Measurements from ENCODE around the gene UGT2A3.
"Not testable (repeated sequence)": the region's sequence is repeated elsewhere in the genome, so short reads cannot be mapped to it uniquely, and the experiment has no call there.

UGT2A3 gene

GRCh38 chr4:68948985-68949384 is 2.6 kb downstream of the UGT2A3 start:
- DNase-seq: no peak
- ATAC-seq (replicated peaks): no peak
- no peaks in the 10 kb centered on the region for H3K4me1 Mint-ChIP-seq
- no peaks in the 10 kb centered on the region for H3K27me3 Mint-ChIP-seq
- H3K4me3 Mint-ChIP-seq: no peak overlapping the region
- H3K36me3 Mint-ChIP-seq: no peaks in the 10 kb centered on the region
- no peaks in the 10 kb centered on the region for H3K9me3 Mint-ChIP-seq
- no peak overlapping the region for H3K27ac Mint-ChIP-seq

GRCh38 chr4:68948044-68948743 is 3.4 kb downstream of the UGT2A3 start:
- Mint-ChIP-seq H3K4me3 (no peak overlapping the region), H3K27ac (no peak overlapping the region), H3K9me3 (no peaks in the 10 kb centered on the region), H3K4me1 (no peaks in the 10 kb centered on the region), H3K27me3 (no peaks in the 10 kb centered on the region), H3K36me3 (no peaks in the 10 kb centered on the region)
- ATAC-seq (replicated peaks): no peak
- DNase-seq: no peak

- Mint-ChIP-seq H3K27ac (no peak overlapping the region), H3K27me3 (no peaks in the 10 kb centered on the region)
Observed at GRCh38 chr4:68929076-68929737, 22.4 kb downstream of the UGT2A3 start.

GRCh38 chr4:68927165-68927564 is 24.4 kb downstream of the UGT2A3 start:
- no peaks in the 10 kb centered on the region for H3K36me3 Mint-ChIP-seq
- H3K4me3 Mint-ChIP-seq: no peak overlapping the region
- H3K27ac Mint-ChIP-seq: no peak overlapping the region
- DNase-seq (no peak), ATAC-seq (replicated peaks) (no peak)
- no peaks in the 10 kb centered on the region for H3K27me3 Mint-ChIP-seq
- H3K9me3 Mint-ChIP-seq: peaks cover 6 to 8% of the 10 kb centered on the region in 2 donors
- no peaks in the 10 kb centered on the region for H3K4me1 Mint-ChIP-seq

More at GRCh38 chr4:68929076-68929737, 22.4 kb downstream of the UGT2A3 start:
- DNase-seq (no peak), ATAC-seq (replicated peaks) (no peak)
- no peak overlapping the region for H3K4me3 Mint-ChIP-seq
- no peaks in the 10 kb centered on the region for H3K36me3 Mint-ChIP-seq
- H3K9me3 Mint-ChIP-seq: peaks cover 2 to 4% of the 10 kb centered on the region in 2 donors
- H3K4me1 Mint-ChIP-seq: no peaks in the 10 kb centered on the region

- not testable (repeated sequence) for ATAC-seq (replicated peaks); H3K36me3 Mint-ChIP-seq; H3K4me3 Mint-ChIP-seq; H3K27ac Mint-ChIP-seq; H3K27me3 Mint-ChIP-seq; H3K4me1 Mint-ChIP-seq; DNase-seq
- peaks cover 8 to 11% of the 10 kb centered on the region in 2 donors for H3K9me3 Mint-ChIP-seq
Observed at GRCh38 chr4:68922202-68922601, 29.4 kb downstream of the UGT2A3 start.

- Mint-ChIP-seq H3K27ac (no peak overlapping the region), H3K4me3 (no peak overlapping the region), H3K4me1 (no peaks in the 10 kb centered on the region), H3K27me3 (no peaks in the 10 kb centered on the region), H3K36me3 (no peaks in the 10 kb centered on the region), H3K9me3 (peaks cover 4 to 9% of the 10 kb centered on the region in 2 donors)
- DNase-seq: no peak
- ATAC-seq (replicated peaks): no peak
Observed at GRCh38 chr4:68921051-68921450, 30.6 kb downstream of the UGT2A3 start.

- no peaks in the 10 kb centered on the region for H3K4me1 Mint-ChIP-seq
- ATAC-seq (replicated peaks): no peak
- H3K9me3 Mint-ChIP-seq: peaks cover 3 to 7% of the 10 kb centered on the region in 2 donors
Observed at GRCh38 chr4:68917016-68917415, 34.6 kb downstream of the UGT2A3 start.

GRCh38 chr4:68912807-68913206 is 38.8 kb downstream of the UGT2A3 start:
- no peaks in the 10 kb centered on the region for H3K4me1 Mint-ChIP-seq
- H3K27me3 Mint-ChIP-seq: no peaks in the 10 kb centered on the region

More at GRCh38 chr4:68917016-68917415, 34.6 kb downstream of the UGT2A3 start:
- H3K4me3 Mint-ChIP-seq: no peak overlapping the region
- DNase-seq: no peak
- no peak overlapping the region for H3K27ac Mint-ChIP-seq
- no peaks in the 10 kb centered on the region for H3K27me3 Mint-ChIP-seq
- H3K36me3 Mint-ChIP-seq: no peaks in the 10 kb centered on the region

GRCh38 chr4:68909385-68909784 is 42.2 kb downstream of the UGT2A3 start:
- Mint-ChIP-seq H3K4me3 (no peak overlapping the region), H3K27me3 (no peaks in the 10 kb centered on the region), H3K36me3 (no peaks in the 10 kb centered on the region), H3K27ac (no peak overlapping the region), H3K4me1 (no peaks in the 10 kb centered on the region), H3K9me3 (peaks cover 3% of the 10 kb centered on the region in 2 donors)
- DNase-seq: no peak
- no peak for ATAC-seq (replicated peaks)

More at GRCh38 chr4:68912807-68913206, 38.8 kb downstream of the UGT2A3 start:
- H3K36me3 Mint-ChIP-seq: no peaks in the 10 kb centered on the region
- ATAC-seq (replicated peaks): no peak
- H3K4me3 Mint-ChIP-seq: no peak overlapping the region
- H3K9me3 Mint-ChIP-seq: peaks cover 3 to 5% of the 10 kb centered on the region in 2 donors
- H3K27ac Mint-ChIP-seq: no peak overlapping the region
- DNase-seq: no peak

GRCh38 chr4:68907788-68908700 is 43.6 kb downstream of the UGT2A3 start:
- H3K9me3 Mint-ChIP-seq: peaks cover 0 to 3% of the 10 kb centered on the region in 2 donors
- H3K27me3 Mint-ChIP-seq: no peaks in the 10 kb centered on the region
- DNase-seq (no peak), ATAC-seq (replicated peaks) (no peak)
- no peak overlapping the region for H3K4me3 Mint-ChIP-seq
- H3K27ac Mint-ChIP-seq: no peak overlapping the region
- no peaks in the 10 kb centered on the region for H3K36me3 Mint-ChIP-seq
- no peaks in the 10 kb centered on the region for H3K4me1 Mint-ChIP-seq

- ATAC-seq (replicated peaks) (no peak), DNase-seq (no peak)
- Mint-ChIP-seq H3K27me3 (no peaks in the 10 kb centered on the region), H3K9me3 (no peaks in the 10 kb centered on the region), H3K36me3 (no peaks in the 10 kb centered on the region), H3K4me3 (no peak overlapping the region), H3K4me1 (no peaks in the 10 kb centered on the region), H3K27ac (no peak overlapping the region)
Observed at GRCh38 chr4:68907245-68907644, 44.4 kb downstream of the UGT2A3 start.

GRCh38 chr4:68906780-68907137 is 44.8 kb downstream of the UGT2A3 start:
- no peak for ATAC-seq (replicated peaks)
- DNase-seq: no peak
- no peaks in the 10 kb centered on the region for H3K36me3 Mint-ChIP-seq
- H3K9me3 Mint-ChIP-seq: no peaks in the 10 kb centered on the region
- no peaks in the 10 kb centered on the region for H3K4me1 Mint-ChIP-seq
- H3K4me3 Mint-ChIP-seq: no peak overlapping the region
- no peaks in the 10 kb centered on the region for H3K27me3 Mint-ChIP-seq
- no peak overlapping the region for H3K27ac Mint-ChIP-seq

- no peaks in the 10 kb centered on the region for H3K9me3 Mint-ChIP-seq
- no peak for DNase-seq
- no peaks in the 10 kb centered on the region for H3K4me1 Mint-ChIP-seq
- no peak overlapping the region for H3K27ac Mint-ChIP-seq
- no peaks in the 10 kb centered on the region for H3K36me3 Mint-ChIP-seq
- no peak overlapping the region for H3K4me3 Mint-ChIP-seq
- H3K27me3 Mint-ChIP-seq: no peaks in the 10 kb centered on the region
- no peak for ATAC-seq (replicated peaks)
Observed at GRCh38 chr4:68905939-68906779, 45.4 kb downstream of the UGT2A3 start.

GRCh38 chr4:68905598-68905938 is 46.0 kb downstream of the UGT2A3 start:
- H3K27me3 Mint-ChIP-seq: no peaks in the 10 kb centered on the region
- no peaks in the 10 kb centered on the region for H3K36me3 Mint-ChIP-seq
- ATAC-seq (replicated peaks) (no peak), DNase-seq (no peak)
- no peaks in the 10 kb centered on the region for H3K9me3 Mint-ChIP-seq
- no peak overlapping the region for H3K4me3 Mint-ChIP-seq
- H3K4me1 Mint-ChIP-seq: no peaks in the 10 kb centered on the region
- H3K27ac Mint-ChIP-seq: no peak overlapping the region

Data from stimulated activated naive B cell treated with anti-CD40 and anti-IgM and Interleukin-4, amounts not matched to agents 10 μg/mL and 1 μg/mL and 100 μg/mL, for 72 hours (primary cell).